Gastrocnemius medialis (tissue), 4 donors: ENCODE measurements around the gene TTC39B.

Experiments
- CTCF ChIP-seq, 5 experiments: fragments of 450-650 bp in 3 of 5; fragments of 200-600 bp in 2 of 5; sonication (generic) in 2 of 5; IDR thresholded peaks in 4 of 5; conservative IDR thresholded peaks in 1 of 5; 1 replicate in 4 of 5; 2 replicates in 1 of 5; pipeline ENCODE4 v1.5.1; 2016 to 2019; ENCODE audit warnings: antibody characterized with exemption in 5 of 5, mild to moderate bottlenecking in 3 of 5, moderate library complexity in 3 of 5
- POLR2A ChIP-seq, 2 donors: fragments of 450-650 bp; IDR thresholded peaks; one replicate each; pipeline ENCODE4 v1.6.1; 2017; ENCODE audit warnings: antibody characterized with exemption in 2 of 2, mild to moderate bottlenecking in 2 of 2, moderate library complexity in 2 of 2

- no peak for TF ChIP-seq CTCF (IDR thresholded peaks at IDR 0.05 in 4 of 5, conservative IDR thresholded peaks at IDR 0.05 in 1 of 5)
- TF ChIP-seq POLR2A (IDR thresholded peaks at IDR 0.05): no peak
Observed at GRCh38 chr9:15178631-15179030, 128.4 kb downstream of the TTC39B start.
